ENCODE measurements around the gene EMILIN2. TPM values are rescaled to one million over a fixed set of nuclear protein-coding genes. Genes with fewer than 3 reads are reported as not detected.

The EMILIN2 gene
- total and polyA plus RNA-seq, 2 of the 8 experiments (the other 6 are each of a cell fraction or from before 2014, with no cell fraction given), result 6.0 to 7.5 TPM

DNA sequence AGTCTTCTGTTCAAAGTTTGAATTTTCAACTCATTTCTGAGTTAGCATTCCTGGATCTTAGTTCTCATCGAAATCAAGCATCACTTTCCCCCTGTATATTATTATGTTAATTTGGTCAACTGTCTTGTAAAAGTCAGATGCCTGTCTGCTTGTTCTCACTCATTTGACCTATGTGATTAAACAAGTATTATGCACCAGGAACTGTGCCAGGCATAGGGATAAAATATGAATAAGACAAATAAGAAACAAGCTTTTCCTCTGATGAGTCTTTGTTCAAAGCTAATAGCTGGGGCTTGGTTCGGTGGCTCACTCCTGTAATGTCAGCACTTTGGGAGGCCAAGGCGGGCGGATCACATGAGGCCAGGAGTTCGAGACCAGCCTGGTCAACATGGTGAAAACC lies 19.7 kb upstream of the EMILIN2 start:
- Histone ChIP-seq H3K4me3 (ENCODE audit: extremely low read depth in 1 of 4, insufficient read depth in 2 of 4, low read depth in 3 of 4, low read length in 4 of 4) (no peak overlapping the region), H4K5ac (ENCODE audit: insufficient read length, low read depth, low read length) (no peak overlapping the region), H2BK15ac (ENCODE audit: low read length) (no peak overlapping the region), H3K4ac (replicated peaks; ENCODE audit: insufficient read length, low read depth, low read length) (no peak overlapping the region), H2BK20ac (ENCODE audit: low read length) (no peak overlapping the region), H3K79me1 (ENCODE audit: low read depth, low read length) (no peaks in the 10 kb centered on the region), H3K23me2 (ENCODE audit: low read depth, low read length) (no peaks in the 10 kb centered on the region), H2BK12ac (ENCODE audit: low read depth, low read length) (no peak overlapping the region), H3K18ac (ENCODE audit: extremely low read depth, low read length) (no peak overlapping the region), H3K9ac (replicated peaks in 1 of 4; ENCODE audit: extremely low read depth in 1 of 4, low read depth in 3 of 4, low read length in 3 of 4) (no peak overlapping the region), H4K8ac (ENCODE audit: extremely low read depth, insufficient read depth, low read length) (no peak overlapping the region), H3K14ac (ENCODE audit: insufficient read length) (no peak overlapping the region), H3K4me1 (replicated peaks in 1 of 4; ENCODE audit: control insufficient read depth in 3 of 4, insufficient read depth in 4 of 4, low read length in 3 of 4) (no peaks in the 10 kb centered on the region), H3K79me2 (ENCODE audit: control insufficient read depth in 1 of 2, insufficient read depth in 2 of 2, low read length in 2 of 2) (no peaks in the 10 kb centered on the region), H3K23ac (ENCODE audit: insufficient read length) (no peak overlapping the region), H3K27me3 (replicated peaks in 1 of 4; ENCODE audit: control insufficient read depth in 3 of 4, extremely low read depth in 1 of 4, insufficient read depth in 3 of 4, low read length in 3 of 4) (no peaks in the 10 kb centered on the region), H3K9me3 (ENCODE audit: insufficient read depth in 2 of 2, low read depth in 1 of 2, low read length in 1 of 2) (no peaks in the 10 kb centered on the region), H4K20me1 (replicated peaks in 1 of 2; ENCODE audit: control insufficient read depth in 1 of 2, insufficient read depth in 2 of 2, low read length in 2 of 2) (no peaks in the 10 kb centered on the region), H2BK120ac (replicated peaks; ENCODE audit: low read depth, low read length) (no peak overlapping the region), H2BK5ac (ENCODE audit: low read depth, low read length) (no peak overlapping the region), H3K4me2 (ENCODE audit: insufficient read depth in 1 of 2, low read depth in 2 of 2, low read length in 2 of 2) (no peak overlapping the region), H3K56ac (replicated peaks; ENCODE audit: insufficient read length, low read depth, low read length) (no peak overlapping the region), H3K27ac (ENCODE audit: low read depth, low read length) (no peak overlapping the region), H4K91ac (replicated peaks; ENCODE audit: insufficient read length, low read length) (no peak overlapping the region), H2AK5ac (ENCODE audit: low read depth, low read length) (no peak overlapping the region), H2AFZ (ENCODE audit: low read length) (peak overlapping the region; percentile 49; the same call in 1 of the 2 replicates), H3K36me3 (ENCODE audit: control insufficient read depth in 2 of 4, insufficient read depth in 4 of 4, low read length in 3 of 4) (no peaks in the 10 kb centered on the region)
- TF ChIP-seq CTBP2 (IDR thresholded peaks at IDR 0.05; ENCODE audit: borderline replicate concordance, insufficient read depth, insufficient read length, low read length), result no peak
- TF ChIP-seq TEAD4 (IDR thresholded peaks at IDR 0.05; ENCODE audit: low read depth, low read length), result no peak
- no peak for TF ChIP-seq RBBP5 (IDR thresholded peaks at IDR 0.05; ENCODE audit: borderline replicate concordance, low read depth, low read length)
- TF ChIP-seq GABPA (IDR thresholded peaks at IDR 0.05; ENCODE audit: borderline replicate concordance, insufficient read depth, low read length), result no peak
- no peak for TF ChIP-seq EZH2 (IDR thresholded peaks at IDR 0.05; ENCODE audit: low read depth, low read length, severe bottlenecking)
- TF ChIP-seq NRF1 (IDR thresholded peaks at IDR 0.05; ENCODE audit: low read depth, low read length), result no peak
- TF ChIP-seq YY1 (IDR thresholded peaks at IDR 0.05; ENCODE audit: low read depth, low read length), result no peak
- TF ChIP-seq SP4 (IDR thresholded peaks at IDR 0.05; ENCODE audit: low read length), result no peak
- 88% methylated on average over 5 of the region's 5 CpGs; no CpG with 5 or more reads in 1 of the 2 experiments for WGBS, 2 experiments (ENCODE audit: extremely low coverage in 1 of 2, insufficient coverage in 1 of 2, insufficient read length in 1 of 2, insufficient replicate concordance in 2 of 2, low coverage in 1 of 2, low lambda C conversion rate in 2 of 2, missing lambda C conversion rate in 1 of 2)
- FAIRE-seq, result no peak
- ChIA-PET CTCF (ENCODE audit: partially characterized antibody) (interaction anchor here (1.2 kb wide), 1 partner anchor 10 kb away, joined by 3 read pairs; no protein-coding TSS in a partner anchor), POLR2A (ENCODE audit: partially characterized antibody) (interaction anchor here (1.1 kb wide), 1 partner anchor 35 kb away, joined by 3 read pairs; no protein-coding TSS in a partner anchor)
- DNase-seq (ENCODE audit: low read depth in 1 of 2, low spot score in 2 of 2), result no peak
